HUES6 (cell line): Measurements from ENCODE around the gene WBP1L.
"Not testable (repeated sequence)": the region's sequence is repeated elsewhere in the genome, so short reads cannot be mapped to it uniquely, and the experiment has no call there.

Experiments
- H3K27ac ChIP-seq: 2 replicates; pipeline ENCODE4 v1.7.0; 2013; ENCODE audit warnings: low read depth, mild to moderate bottlenecking, low read length, inconsistent platforms
- H3K27me3 ChIP-seq: 2 replicates; pipeline ENCODE4 v1.6.1; 2013; ENCODE audit warnings: low read length; ENCODE audit not compliant: control insufficient read depth, insufficient read depth
- H3K36me3 ChIP-seq: 2 replicates; pipeline ENCODE4 v1.6.1; 2013; ENCODE audit warnings: low read length; ENCODE audit not compliant: control insufficient read depth, insufficient read depth
- H3K4me1 ChIP-seq: 2 replicates; pipeline ENCODE4 v1.6.1; 2013; ENCODE audit warnings: low read length; ENCODE audit not compliant: control insufficient read depth, insufficient read depth
- H3K4me3 ChIP-seq: 2 replicates; pipeline ENCODE4 v1.5.1; 2013; ENCODE audit warnings: low read depth, low read length
- H3K9ac ChIP-seq: one replicate; pipeline ENCODE4 v1.6.1; 2013; ENCODE audit warnings: mild to moderate bottlenecking, low read length
- H3K9me3 ChIP-seq: 2 replicates; pipeline ENCODE4 v1.6.1; 2013; ENCODE audit warnings: low read depth, low read length; ENCODE audit not compliant: control insufficient read depth, insufficient read depth

The WBP1L gene

GRCh38 chr10:102845352-102845902 is 101.7 kb downstream of the WBP1L start:
- Histone ChIP-seq H3K9ac (no peak overlapping the region), H3K9me3 (peaks cover 10% of the 10 kb centered on the region)

GRCh38 chr10:102850025-102850518 is 106.3 kb downstream of the WBP1L start:
- H3K27me3 ChIP-seq = no peaks in the 10 kb centered on the region; the same call in 1 of the 2 replicates
- no peak overlapping the region for H3K4me3 ChIP-seq
- H3K36me3 ChIP-seq = no peaks in the 10 kb centered on the region
- no peaks in the 10 kb centered on the region for H3K4me1 ChIP-seq
- no peak overlapping the region for H3K27ac ChIP-seq
- H3K9ac ChIP-seq = no peak overlapping the region
- H3K9me3 ChIP-seq = peaks cover 3% of the 10 kb centered on the region

More at GRCh38 chr10:102845352-102845902, 101.7 kb downstream of the WBP1L start:
- no peaks in the 10 kb centered on the region for H3K4me1 ChIP-seq
- H3K27me3 ChIP-seq = no peaks in the 10 kb centered on the region; the same call in 1 of the 2 replicates
- no peak overlapping the region for H3K27ac ChIP-seq
- no peak overlapping the region for H3K4me3 ChIP-seq
- no peaks in the 10 kb centered on the region for H3K36me3 ChIP-seq

GRCh38 chr10:102853237-102853636 is 109.5 kb downstream of the WBP1L start:
- H3K27ac ChIP-seq, H3K4me3 ChIP-seq, H3K9me3 ChIP-seq: not testable (repeated sequence)

GRCh38 chr10:102855731-102856436 is 112.1 kb downstream of the WBP1L start:
- Histone ChIP-seq H3K4me1 (peaks cover 14% of the 10 kb centered on the region), H3K27ac (0 out of 2 replicates have a peak overlapping the region, but pooled peaks have one; percentile 9)
- H3K36me3 ChIP-seq, H3K9me3 ChIP-seq, H3K27me3 ChIP-seq, H3K9ac ChIP-seq, H3K4me3 ChIP-seq: not testable (repeated sequence)

More at GRCh38 chr10:102853237-102853636, 109.5 kb downstream of the WBP1L start:
- H3K9ac ChIP-seq, H3K36me3 ChIP-seq, H3K27me3 ChIP-seq: not testable (repeated sequence)
- H3K4me1 ChIP-seq = peaks cover 14% of the 10 kb centered on the region

GRCh38 chr10:102856758-102857424 is 113.1 kb downstream of the WBP1L start:
- H3K27me3 ChIP-seq = no peaks in the 10 kb centered on the region
- 0 out of 2 replicates have a peak overlapping the region, but pooled peaks have one; percentile 9 for H3K27ac ChIP-seq
- no peak overlapping the region for H3K9ac ChIP-seq
- no peaks in the 10 kb centered on the region for H3K9me3 ChIP-seq
- H3K36me3 ChIP-seq = no peaks in the 10 kb centered on the region
- peaks cover 14% of the 10 kb centered on the region for H3K4me1 ChIP-seq
- no peak overlapping the region for H3K4me3 ChIP-seq

GRCh38 chr10:102859911-102860310 is 116.2 kb downstream of the WBP1L start:
- Histone ChIP-seq H3K36me3 (no peaks in the 10 kb centered on the region), H3K4me3 (no peak overlapping the region), H3K9me3 (no peaks in the 10 kb centered on the region), H3K4me1 (peaks cover 14% of the 10 kb centered on the region), H3K9ac (no peak overlapping the region), H3K27ac (no peak overlapping the region), H3K27me3 (no peaks in the 10 kb centered on the region)

GRCh38 chr10:102863660-102864059 is 119.9 kb downstream of the WBP1L start:
- no peaks in the 10 kb centered on the region for H3K4me1 ChIP-seq
- no peaks in the 10 kb centered on the region for H3K9me3 ChIP-seq
- no peak overlapping the region for H3K9ac ChIP-seq
- no peaks in the 10 kb centered on the region for H3K27me3 ChIP-seq
- no peak overlapping the region for H3K27ac ChIP-seq
- no peaks in the 10 kb centered on the region for H3K36me3 ChIP-seq
- no peak overlapping the region for H3K4me3 ChIP-seq

- Histone ChIP-seq H3K9ac (no peak overlapping the region), H3K9me3 (no peaks in the 10 kb centered on the region), H3K27me3 (no peaks in the 10 kb centered on the region), H3K4me1 (peaks cover 11% of the 10 kb centered on the region), H3K27ac (no peak overlapping the region), H3K36me3 (no peaks in the 10 kb centered on the region), H3K4me3 (no peak overlapping the region)
These were observed 121.9 kb downstream of the WBP1L start for GRCh38 chr10:102865620-102866019.
